GF-D8 (cell line): ENCODE data around the gene RIPOR1.
"Not testable (repeated sequence)": the region's sequence is repeated elsewhere in the genome, so short reads cannot be mapped to it uniquely, and the experiment has no call there.

Source experiments
- DNase-seq: peaks from one replicate; lab custom pipeline; 2025; lab: John Stamatoyannopoulos, UW

Gene RIPOR1

GRCh38 chr16:67516296-67517154 is 12.1 kb upstream of the RIPOR1 start:
- no peak for DNase-seq

GRCh38 chr16:67517155-67517445 is 11.5 kb upstream of the RIPOR1 start:
- no peak for DNase-seq

- DNase-seq: no peak
These were observed 10.8 kb upstream of the RIPOR1 start for GRCh38 chr16:67517661-67518423.

DNA sequence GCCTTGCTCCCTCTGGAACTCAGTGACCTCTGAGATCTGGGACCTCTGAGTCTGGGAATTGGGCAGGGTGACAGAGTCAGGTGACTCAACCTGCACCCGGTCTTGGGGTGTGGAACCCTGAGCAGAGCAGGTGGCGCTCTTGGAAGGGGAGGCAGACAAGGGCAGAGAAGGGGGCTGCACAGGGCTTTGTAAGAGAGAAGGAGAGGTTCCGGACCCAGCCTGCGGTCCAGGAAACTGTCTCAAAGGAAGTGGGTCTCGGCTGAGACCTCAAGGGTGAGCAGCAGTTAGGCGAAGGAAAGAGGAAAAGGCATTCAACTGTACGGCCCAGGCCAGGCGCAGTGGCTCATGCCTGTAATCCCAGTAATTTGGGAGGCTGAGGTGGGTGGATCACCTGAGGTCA is 10.0 kb upstream of the RIPOR1 start:
- no peak for DNase-seq

- no peak for DNase-seq
These were observed 9.4 kb upstream of the RIPOR1 start for GRCh38 chr16:67519242-67519641.

DNA sequence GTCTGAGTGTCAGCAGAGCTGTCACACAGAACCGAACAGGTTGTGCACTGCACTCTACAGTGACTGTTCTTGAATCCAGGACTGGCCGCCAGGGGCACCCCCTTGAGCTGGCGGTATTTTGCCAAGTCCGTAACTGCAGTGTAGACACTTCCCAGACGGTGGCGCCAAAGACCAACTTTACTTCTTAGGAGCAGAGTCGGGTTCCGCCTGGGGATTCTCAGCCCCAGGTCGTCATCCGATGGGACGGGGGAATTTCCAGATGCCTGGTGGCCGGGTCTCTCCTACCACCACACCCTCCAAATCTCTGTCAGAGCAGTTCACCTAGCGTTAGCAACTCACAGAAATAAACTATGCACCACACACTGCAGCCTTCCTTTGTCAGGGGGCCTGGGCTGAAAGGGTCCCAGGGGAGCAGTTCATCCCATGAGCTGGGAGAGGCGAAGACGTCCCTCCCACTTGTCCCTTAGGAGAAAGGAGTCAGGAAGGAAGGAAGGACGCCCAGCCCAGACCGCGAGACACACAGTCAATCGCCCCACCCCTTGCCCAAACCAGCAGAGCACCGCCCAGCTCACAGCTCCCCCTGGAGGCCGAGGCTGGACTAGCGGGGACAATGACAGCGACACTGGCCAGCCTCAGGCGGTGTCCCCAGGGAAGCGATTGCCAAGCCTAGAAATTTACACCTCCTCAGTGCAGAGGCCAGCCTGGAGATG is 7.4 kb upstream of the RIPOR1 start:
- peak; percentile 79 for DNase-seq

DNA sequence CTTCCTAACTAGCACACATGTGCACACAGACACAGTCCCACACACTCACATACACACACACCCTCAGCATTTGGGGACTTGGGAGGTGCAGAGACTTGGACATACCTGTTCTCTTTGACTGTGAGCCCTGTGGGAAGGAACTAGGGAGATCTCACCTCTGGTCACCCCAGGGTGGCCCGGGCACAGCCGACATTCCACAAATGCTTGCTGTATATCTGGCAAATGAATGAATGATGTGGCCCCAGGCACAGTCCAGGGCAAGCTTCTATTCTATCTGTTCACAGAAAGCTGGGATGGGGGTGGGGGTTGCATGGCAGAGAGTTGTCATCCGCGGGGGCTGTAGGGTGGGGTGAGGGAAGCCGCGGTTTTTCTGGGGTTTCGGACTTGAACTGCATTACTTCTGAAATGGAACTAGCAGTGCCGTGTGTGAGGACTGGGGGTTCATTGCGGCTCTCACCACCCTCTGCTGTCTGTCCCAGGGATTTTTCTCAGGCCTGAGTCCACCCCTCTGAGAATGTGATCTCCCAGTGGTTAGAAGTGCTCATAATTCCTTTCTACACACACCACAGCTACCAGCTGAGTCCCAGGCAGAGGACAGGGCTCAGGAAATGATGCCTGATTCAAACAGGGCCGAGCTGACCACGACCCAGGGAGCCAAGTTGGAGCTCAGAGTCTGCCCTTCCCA is 3.3 kb upstream of the RIPOR1 start:
- DNase-seq: no peak

DNA sequence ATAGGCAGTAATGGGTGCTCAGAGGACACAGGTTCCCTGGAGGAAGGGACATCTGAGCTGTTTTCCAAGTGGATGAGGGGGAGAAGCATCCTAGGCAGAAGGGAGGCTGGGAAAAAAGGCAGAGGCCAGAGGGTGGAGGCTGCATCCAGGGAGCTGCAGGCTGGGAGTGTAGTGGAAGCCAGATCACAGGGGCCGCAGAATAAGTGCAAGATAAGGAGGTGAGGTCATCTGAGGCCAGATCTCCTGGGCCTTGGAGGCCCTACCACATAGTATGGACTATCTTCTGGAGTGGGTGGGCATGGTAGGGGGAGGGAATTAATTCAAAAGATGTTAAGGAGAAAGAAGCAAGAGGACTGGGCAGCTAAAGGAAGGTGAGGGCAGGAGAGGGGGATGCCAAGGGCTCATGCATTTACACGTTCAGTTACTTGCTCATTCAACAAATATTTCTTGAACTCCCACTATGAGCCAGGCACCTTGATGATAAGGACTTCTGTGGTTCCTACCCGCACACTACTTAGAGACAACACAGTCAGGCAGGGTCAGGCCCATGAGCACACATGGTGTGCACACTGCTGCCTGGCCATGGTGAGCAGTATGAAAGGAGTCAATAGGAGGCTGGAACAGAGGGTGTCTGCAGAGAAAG is 2.4 kb upstream of the RIPOR1 start:
- no peak for DNase-seq

DNA sequence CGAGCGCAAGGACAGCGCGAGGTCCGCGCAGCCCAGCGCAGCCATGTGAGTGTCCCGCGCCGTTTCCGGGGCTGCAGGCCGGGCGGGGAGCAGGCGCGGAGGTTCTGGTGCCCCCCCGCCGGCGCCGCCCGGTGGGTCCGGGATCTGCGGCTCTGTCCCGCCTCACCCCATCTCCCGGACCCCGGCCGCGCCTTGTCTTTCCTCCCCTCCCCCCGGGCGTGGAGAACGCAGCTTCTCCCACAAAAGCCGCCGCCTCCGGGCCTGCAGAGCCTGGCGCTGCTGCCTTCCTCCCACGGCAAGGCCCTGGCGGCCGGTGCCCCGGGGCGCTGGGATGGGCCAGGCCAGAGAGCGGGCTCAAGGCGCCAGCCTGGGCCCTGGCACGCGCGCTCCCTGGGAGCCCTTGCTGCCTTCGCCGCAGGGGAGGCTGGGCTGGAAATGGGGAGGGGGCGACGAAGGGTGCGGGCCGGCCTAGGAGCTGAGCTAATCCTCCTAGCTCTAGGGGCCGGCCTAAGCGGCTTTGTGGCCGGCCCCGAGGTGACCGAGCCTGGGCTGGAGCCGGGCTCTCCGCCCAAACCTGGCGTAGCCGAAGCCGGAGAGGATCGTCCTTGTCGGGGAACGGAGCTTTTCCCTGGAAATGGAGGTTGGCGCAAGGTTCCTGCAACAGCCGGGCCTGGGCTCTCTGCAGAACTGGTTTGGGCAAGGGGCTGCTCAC is 397 bp downstream of the RIPOR1 start:
- DNase-seq: no peak

DNA sequence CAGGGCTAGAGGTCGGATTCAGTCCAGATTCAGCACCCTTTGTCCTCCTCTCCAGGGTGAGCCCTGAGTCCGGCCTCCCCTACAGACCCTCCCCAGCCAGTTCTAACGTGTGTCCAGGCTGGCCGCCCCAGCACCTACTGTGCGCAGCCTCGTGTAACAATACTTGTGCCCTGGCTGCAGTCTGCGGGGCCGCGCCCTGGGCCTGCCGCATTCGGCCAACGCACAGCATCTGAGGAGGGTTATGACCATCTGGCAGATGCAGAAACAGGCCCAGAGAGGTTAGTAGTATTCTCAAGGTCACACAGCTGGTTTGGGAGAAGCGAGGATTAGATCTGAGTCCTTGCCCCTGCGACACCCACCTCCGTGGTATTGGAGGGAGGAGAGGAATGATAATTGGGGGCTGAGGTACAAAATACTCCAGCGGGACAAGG is 968 bp downstream of the RIPOR1 start:
- DNase-seq: no peak

DNA sequence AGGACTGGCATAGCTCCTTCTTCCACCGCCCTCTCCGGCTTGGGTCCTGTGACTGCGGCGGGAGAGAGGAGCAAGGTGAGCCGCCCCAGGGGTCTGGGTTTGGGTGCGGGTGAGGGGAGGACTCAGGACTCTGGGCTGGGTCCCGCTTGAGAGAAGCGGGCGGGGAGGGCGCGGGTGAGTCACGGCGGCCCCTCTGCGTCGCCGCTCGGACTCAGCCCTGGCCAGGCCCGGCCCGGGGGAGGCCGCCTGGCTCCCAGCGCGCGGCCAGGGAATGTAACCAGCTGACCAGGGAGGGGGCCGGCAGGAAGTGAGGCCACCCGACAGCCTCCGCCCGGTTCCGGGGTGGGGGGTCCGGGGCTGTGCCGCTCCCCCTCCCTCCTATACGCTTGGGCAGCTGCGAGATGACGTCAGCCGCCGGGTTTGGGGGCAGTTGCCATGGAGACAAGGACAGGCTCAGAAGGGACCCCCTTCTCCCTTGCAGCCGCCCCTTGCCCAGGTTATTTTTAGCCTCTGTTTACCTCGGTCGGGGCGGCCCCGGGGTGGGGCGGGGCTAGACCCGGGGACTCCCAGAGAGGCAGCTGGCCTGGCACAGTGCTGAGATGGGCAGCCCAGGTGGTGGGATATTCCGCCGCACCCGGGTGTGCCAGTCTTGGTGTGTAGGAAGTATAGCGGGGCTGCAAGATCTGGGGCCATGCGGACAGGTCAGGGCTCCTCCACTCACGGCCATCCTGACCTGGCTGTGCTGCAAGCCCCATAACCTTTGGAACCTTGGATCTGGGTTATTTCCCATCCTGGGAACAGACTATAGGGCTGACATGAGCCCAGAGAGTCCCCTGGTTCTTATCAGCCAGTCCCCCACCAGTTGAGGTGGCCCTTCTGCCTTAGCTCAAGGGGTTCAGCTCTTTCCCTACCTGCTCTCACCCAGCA is 1.6 kb downstream of the RIPOR1 start:
- no peak for DNase-seq

- DNase-seq: peak; percentile 53
These were observed 2.6 kb downstream of the RIPOR1 start for GRCh38 chr16:67531247-67531646.

- no peak for DNase-seq
These were observed 4.5 kb downstream of the RIPOR1 start for GRCh38 chr16:67533024-67533560.

DNA sequence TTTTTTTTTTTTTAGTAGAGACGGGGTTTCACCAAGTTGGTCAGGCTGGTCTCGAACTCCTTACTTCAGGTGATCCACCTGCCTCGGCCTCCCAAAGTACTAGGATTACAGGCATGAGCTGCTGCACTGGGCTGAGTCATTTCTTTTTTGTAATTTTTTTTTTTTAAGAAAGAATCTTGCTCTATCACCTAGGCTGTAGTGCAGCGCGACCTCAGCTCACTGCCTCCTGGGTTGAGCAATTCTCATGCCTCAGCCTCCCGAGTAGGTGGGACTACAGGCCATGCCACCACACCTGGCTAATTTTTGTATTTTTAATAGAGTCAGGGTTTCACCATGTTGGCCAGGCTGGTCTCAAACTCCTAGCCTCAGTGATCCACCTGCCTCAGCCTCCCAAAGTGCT is 5.4 kb downstream of the RIPOR1 start:
- DNase-seq: not testable (repeated sequence)

DNA sequence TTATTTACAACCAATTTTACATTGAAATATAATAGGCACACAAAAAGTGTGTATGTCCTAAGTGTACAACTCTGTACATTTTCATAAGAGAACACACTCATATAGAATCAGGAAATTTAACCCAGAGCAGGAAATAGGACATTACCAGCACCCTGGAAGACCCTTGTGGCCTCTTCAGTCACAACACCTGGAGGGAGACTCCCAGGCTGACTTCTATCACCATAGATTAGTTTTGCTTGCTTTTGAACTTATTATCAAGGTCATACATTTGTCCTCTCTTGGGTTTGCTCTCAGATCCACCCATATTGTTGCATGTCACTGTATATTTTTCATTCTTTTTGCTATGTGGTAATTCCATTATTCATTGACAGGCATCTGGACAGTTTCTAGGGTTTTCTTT is 5.8 kb downstream of the RIPOR1 start:
- no peak for DNase-seq

GRCh38 chr16:67535201-67535600 is 6.6 kb downstream of the RIPOR1 start:
- no peak for DNase-seq

DNA sequence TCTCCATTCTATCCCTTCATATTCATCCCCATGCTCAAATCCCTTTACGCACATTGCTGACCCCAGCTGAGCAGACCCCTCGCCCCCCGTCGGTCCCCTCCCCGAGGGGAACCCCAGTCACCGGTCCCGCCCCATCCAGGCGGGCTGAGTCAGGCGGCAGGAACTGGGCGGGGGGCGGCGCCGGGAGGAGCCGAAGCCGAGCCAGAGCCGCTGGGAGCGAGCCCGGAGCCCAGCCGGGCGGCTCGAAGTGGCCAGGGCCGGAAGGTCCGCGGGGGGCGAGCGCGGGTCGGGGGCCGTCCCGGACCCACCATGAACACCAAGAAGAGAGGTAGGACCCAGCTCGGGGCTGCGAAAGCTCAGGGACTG is 8.6 kb downstream of the RIPOR1 start:
- no peak for DNase-seq

- no peak for DNase-seq
These were observed 9.3 kb downstream of the RIPOR1 start for GRCh38 chr16:67537636-67538591.

- DNase-seq: no peak
These were observed 10.1 kb downstream of the RIPOR1 start for GRCh38 chr16:67538666-67539101.
